Stimulated activated CD4-positive, alpha-beta T cell treated with anti-CD3 and anti-CD28 coated beads, TNF-alpha, amount 100 ng/mL, for 24 hours (primary cell): ENCODE measurements around the gene CTNNA3.

Source experiments
- DNase-seq, 3 experiments: peaks; one replicate each; pipeline ENCODE4 v3.0.0-alpha.2; 2020; ENCODE audit warnings: low read depth in 3 of 3

The CTNNA3 gene

DNA sequence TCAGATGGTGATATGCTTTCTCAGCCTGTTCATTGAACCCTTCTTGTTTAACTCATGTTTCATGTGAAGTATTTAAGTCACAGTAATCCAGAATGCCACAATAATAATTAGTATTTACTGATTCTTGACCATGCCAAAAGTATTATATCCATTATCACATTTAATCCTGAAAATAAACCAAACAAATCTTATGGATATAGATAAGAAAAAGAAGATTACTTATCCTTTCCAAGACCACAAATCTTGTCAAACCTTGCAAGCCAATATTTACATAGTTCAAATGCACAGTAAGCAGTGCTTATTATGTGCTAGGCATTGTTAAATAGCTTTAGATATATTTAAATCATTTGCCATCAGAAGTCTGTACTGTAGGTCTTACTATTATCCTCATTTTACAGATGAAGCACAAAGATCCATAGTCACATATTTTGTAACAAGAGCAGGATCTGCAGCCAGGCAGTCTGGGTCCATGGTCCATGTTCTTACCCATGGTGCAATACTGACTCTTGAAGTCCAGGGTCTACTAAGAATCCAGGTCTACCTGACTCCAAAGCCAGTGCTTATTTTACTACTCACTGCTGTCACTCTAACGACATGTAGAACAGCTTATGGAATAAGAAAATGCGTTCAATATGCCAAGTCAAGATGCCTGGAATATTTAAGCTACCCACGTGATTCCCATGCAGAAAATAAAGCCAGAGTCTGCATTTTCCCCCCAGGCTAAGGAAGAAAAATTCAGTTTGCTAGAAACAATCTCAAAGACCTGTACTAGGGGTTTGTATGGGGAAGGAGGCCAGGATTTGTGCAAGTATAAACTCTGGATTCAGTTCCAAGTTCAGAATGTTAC, 1755.0 kb downstream of the CTNNA3 start:
- DNase-seq: no peak

DNA sequence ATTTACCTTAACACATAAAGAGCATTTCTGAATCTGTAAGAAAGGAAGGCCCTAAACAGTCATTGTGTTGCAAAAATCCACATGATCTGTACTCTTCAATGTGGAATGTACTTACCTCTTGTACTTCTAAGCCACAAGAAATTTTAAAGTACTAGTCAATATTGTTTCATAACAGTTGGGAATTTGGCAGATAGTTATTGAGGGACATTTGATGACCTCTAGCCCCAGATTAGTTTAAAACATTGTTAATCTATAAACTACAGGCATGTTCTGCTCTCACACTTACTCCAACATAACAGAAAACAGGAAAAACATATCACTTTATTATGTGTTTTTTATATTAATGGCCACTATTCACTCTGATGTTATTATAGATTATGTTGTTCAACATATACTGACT, 1755.9 kb downstream of the CTNNA3 start:
- no peak for DNase-seq

DNA sequence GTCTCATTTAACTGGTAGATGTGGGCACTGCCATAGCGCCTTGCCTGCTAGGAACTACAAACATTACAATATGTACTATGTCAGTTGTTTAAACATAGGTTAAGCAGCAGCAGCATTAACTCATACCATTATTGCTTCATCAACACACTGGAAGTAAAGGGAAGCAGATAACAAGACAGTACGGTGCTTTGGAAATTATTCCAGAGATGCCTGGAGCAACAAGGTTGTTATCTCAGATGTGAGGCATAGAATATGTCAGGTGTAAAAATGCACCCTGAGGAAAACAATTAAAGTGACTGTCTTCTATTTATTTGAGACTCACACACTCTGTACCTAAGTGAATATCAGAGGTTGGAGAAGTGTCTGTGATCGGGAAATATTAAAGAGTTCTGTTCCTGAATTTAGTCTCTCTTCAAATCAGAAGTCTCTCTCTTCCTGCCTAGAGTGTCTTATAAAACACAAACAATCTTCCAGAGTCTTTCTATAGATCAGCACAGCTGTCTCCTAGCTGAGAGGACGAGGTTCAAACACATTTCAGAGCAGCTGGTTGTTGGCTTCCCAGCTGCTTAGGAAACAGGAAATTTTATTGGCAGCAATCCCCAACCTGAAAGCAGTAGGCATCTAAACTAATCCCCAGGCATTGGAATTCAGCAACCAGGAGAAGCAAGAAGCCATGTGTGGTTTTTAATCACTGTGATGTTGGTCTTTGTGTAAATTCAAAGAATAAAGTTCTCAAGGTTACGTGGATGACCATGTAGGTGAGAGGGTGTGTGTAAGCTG, 1764.5 kb downstream of the CTNNA3 start:
- no peak for DNase-seq

DNA sequence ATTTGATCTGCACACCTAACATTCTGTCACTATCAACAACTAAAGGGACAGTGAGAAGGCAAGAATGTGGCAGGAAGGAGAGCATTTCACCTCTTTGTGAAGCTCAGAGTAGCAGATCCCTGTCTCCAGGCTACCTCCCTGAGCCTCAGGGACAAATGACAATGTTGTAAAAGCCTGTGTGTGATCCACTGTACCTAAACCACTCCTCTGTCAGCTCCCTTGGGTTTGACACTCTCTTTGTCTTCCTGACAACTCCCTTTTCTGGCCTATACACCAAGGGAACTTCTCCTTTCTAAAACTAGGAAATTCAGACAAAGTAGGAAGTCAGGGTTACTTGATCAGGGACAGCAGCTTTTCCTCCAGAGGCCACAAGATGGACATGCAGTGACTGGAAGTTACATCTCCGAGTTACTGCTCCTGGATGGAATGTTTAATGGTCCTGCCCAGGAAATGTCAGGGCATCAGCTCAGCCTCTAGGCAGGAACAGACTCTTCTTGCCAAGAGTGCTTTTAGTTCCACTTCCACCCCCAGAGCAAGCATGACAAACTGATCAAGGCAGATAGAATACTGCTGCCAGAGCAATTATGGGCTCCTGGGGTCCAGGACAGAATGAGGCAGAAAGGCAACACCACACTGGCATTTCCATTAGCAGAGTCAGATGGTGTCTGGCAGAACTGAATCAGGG, 1784.7 kb downstream of the CTNNA3 start:
- no peak for DNase-seq

DNA sequence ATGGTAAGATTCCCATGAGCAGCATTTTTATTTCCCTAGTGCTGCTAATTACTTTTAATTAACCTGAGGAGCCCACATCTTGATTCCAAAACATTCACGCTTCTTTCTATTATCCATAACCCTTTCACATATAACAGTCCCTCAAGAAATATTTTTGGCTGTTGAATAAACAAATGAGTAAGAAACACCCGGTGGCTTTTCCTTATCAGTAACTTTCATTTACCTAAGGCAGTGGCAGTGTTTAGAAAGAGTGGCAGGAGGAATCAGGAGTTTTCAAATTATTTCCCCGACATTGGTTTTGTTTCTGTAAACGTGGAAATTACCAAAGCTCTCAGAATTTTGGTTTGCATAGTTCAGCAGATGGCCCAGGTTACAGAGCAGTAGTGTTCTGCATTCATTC, 1785.8 kb downstream of the CTNNA3 start:
- DNase-seq: no peak

DNA sequence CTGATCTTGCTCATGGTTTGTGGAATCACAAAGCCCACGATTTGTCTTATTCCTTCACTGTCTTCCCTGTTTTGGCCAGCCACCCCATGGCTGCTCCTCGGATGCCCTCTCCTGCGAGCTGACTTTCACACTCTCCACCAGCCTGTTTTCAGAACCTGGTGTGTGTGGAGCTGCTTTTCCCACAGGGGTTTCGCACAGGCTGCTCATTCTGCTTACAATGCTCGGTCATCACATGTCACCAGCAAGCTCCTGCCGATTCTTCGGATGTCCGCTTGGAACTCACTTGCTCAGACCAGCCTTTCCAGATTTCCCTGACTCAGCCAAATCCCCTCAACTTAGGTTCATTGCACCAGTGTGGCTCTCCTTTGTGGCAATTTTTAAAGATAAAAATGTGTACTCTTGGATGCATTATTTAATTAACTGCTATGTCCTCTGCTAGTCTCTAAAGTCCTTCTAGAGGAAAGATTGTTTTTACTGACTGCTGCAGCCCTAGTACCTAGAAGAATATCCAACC, 1788.7 kb downstream of the CTNNA3 start:
- no peak for DNase-seq

DNA sequence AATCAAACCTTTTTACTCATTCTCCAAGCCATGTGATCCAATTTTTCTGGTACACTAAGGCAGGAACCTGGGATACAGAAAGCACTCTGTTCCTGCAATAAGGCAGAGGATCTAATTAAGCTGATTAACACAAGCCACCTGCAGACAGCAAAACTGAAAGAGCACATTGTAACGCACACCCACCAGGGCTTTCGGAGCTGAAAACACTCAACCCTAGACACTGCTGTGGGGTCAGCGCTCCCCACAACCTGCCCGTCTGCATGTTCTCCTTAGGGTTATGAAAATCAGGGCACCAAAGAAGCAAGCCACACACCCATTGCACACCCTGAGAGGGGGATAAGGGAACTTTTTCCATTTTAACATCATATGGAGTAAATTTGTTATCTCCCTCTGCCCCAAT, 1792.4 kb downstream of the CTNNA3 start:
- no peak for DNase-seq

DNA sequence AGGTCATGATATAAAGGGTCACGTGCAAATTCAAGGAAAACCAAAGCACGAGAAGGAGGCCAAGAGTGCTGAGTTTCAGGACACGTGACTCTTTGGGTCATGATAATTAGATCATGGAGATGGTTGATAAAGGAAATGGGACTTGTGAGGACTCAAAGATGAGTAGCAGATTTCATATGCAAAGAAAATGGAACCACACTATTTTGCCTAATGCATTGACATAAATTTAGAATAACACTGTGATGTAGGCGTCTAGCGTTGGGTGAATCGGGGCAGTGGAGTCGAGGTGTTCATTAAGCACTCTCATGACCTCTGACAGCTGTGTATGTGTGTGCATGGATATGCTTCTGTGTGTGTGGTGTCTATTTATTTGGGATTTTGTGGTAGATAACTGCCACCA, 1795.7 kb downstream of the CTNNA3 start:
- DNase-seq: no peak

DNA sequence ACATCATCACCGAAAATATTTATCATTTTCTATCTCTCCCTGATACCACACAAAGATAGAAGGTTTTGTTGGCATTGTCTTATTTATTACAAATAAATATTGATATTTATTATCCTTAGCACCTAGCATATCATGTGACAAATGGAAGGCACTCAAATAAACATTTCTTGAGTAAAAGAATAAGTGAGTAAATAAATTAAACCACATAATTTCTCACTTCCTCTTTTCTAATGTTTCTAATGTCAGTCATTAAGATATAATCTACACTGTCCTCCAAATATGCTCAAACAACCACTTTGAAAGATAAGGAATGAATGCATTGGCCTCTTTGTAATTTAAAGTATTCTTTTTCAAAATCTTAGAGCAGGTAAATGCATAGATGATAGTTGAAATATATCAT, 1797.9 kb downstream of the CTNNA3 start:
- DNase-seq: no peak

DNA sequence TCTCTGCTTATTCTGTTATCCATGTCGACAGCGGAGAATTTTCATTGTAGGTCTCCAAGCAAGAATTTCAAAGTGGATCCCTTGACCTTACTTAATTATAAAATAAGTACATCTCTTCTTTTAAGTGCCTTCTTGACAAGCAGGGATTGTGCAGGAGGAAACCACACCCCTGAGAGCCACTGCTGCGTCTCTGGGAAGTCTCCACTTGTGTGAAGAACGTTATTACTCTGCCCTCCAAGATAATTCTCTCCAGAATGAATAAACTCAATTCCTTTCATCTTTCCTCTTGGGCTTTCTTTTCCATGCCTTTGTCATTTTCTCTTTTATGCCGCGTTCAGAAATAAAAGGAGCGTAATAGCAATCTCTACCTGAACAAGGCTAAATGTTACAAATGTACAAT, 1801.0 kb downstream of the CTNNA3 start:
- DNase-seq: no peak

DNA sequence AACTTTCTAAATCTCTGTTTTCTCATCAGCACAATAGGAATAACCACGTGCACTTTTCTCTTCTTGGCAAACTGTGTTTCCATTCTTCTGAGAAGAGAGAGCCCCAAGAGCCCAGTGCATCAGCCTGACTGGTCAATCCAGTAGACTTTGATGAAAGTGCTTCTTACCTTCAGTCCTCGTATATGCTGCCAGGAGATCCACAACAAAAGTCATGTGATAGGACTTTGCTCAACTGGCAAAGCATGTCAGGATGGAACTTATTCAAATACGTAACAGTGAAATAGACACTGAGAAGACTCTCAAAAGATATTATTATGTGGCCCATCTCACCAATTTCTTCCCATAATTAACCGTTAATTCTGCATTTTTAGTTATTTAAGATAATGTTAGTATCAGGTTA, 1801.6 kb downstream of the CTNNA3 start:
- no peak for DNase-seq

DNA sequence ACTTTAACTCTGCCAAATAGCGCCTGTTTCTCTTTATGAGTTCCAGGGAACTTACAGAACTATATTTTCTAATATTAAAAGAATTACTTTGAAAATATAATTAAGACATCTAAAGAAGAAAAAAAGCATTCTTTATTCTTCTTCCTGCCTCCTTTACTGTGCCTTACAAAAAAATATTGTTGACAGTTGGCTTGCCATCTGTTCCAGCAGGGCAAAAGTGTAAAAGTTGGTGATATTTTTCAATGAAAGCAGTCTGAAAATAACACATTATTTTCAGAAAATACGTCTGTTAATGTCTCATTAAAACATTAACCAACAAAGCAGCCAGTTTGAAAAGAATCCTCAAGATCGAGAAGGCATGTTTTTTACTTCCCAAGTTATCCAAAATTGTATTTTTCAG, 1802.3 kb downstream of the CTNNA3 start:
- no peak for DNase-seq

DNA sequence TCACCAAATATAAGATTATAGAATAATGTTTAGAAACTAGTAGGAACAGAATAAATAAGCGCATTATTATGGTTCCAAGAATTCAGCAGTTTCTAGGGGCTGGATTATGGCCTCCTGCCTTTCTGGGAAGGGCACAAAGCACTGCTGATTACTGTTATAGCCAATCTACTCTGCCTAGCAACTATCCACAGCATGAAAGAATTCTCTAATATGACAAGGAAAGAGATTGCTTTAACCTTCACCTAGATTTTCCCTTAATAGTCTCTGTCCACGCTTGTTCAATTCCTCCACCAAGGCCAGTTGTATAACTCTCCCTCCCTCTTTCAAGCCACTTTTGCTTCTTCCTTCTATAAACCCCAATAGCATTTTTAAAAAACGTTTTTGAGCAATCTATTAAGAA, 1803.7 kb downstream of the CTNNA3 start:
- DNase-seq: no peak

DNA sequence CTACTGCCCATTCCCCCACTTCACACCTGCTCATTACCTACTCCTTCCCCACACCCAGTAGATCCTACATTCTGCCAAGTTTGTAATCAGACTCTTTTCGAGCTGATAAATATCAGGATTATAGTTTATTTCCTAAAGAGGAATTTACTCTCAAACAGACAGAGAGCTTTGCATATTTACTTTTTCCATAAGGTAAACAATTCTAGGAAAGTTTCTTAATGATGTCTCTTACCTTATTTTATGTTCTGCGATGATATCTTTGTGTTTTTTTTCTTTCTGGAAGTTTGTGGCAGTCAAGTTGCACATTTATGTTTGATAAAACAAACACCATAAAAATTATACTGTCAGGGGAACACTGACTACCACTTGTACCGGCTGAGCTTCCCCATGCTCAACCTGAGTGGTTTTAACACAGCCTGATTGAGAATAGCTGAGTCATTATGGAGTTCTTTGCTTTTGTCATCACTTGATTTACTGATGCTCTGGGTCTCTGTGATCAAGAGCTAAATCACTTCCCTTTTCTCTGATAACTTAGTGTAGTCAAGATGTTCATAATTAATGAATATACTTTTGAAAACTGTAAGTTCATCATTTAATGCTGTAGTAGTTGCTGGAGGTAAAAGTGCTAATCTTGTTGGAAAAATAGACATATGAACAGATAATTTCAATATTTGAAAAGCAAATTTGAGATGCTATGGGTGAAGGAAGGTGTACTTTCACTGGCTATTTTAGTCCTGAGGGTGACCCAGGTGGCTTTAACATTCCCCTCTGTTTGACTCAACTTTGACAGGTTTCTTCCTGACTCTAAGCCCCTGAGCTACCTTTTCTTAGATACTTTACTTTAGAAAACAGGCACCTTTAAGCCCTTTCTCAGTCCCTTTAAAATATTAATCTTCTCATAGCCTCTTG, 1804.7 kb downstream of the CTNNA3 start:
- no peak for DNase-seq

DNA sequence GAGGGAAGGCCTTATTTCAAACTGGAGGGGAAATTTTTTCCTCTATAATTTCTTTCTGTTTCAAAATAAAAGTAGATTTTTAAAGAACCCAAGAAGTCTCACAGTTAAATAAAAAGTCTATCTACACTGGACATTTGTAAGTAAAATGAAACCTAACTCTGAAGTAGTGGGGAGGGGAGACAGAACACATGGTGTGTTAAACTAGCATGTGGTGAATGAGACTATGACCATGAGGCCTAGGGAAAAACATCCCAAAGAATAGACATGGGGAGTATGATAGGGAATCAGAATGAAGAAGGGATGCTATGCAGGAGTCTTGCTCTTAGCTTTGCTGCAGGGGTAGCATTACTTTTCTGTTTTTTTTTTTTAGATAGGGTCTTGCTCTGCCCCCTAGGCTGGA, 1831.5 kb downstream of the CTNNA3 start:
- no peak for DNase-seq

DNA sequence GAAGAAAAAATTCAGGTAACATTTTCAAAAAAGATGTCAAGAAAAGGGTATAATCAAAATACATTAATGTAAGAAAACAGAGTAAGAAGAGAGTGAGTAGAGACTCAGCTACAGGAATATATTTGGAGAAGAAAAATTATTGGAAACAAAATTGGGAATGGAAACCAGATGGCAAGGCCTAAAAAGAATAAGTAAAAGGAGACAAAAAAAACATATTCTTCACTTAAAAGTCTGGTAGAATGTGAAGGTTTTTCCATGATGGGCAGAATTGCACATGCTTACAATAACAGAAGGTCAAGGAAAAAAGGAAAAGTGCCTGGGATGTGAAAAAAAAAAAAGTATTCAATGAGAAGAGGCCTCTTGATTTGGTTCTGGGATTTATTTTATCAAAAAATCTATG, 1832.0 kb downstream of the CTNNA3 start:
- DNase-seq: no peak
